IgD-negative memory B cell (primary cell): Measurements from ENCODE around the gene FKBP3. TPM values are rescaled to one million over a fixed set of nuclear protein-coding genes. Genes with fewer than 3 reads are reported as not detected.

Experiments used
- polyA plus RNA-seq: library from polyadenylated mRNA; unstranded; fragments of 300-500 nt; fragmentation: Illumina TruSeq; gene quantifications from one replicate; pipeline ENCODE4 v1.2.3, GENCODE V29; 2021

Gene FKBP3
- polyA plus RNA-seq, 1 donor from 2014 or later, result 63.6 TPM

Other genes starting within 250 kb of the FKBP3 start
- gene KLHL28, start 172.5 kb downstream of the FKBP3 start, polyA plus RNA-seq, result 26.4 TPM
- 11.0 TPM for gene TOGARAM1, start 172.3 kb downstream of the FKBP3 start, polyA plus RNA-seq
- 18.1 TPM for gene PRPF39, start 50.4 kb downstream of the FKBP3 start, polyA plus RNA-seq
- 8.0 TPM for gene FANCM, start 1.4 kb upstream of the FKBP3 start, polyA plus RNA-seq
- gene MIS18BP1, start 118.7 kb upstream of the FKBP3 start, polyA plus RNA-seq, result 95.3 TPM